Stimulated activated CD8-positive, alpha-beta memory T cell treated with anti-CD3 and anti-CD28 coated beads, Interleukin-15, amount 100 ng/mL, for 1 hour (primary cell): ENCODE data around the gene RGMA.
"Not testable (repeated sequence)": the region's sequence is repeated elsewhere in the genome, so short reads cannot be mapped to it uniquely, and the experiment has no call there.

Experiments
- DNase-seq: peaks from one replicate; pipeline ENCODE4 v3.0.0-alpha.2; 2020; ENCODE audit warnings: low read depth

The RGMA gene

DNA sequence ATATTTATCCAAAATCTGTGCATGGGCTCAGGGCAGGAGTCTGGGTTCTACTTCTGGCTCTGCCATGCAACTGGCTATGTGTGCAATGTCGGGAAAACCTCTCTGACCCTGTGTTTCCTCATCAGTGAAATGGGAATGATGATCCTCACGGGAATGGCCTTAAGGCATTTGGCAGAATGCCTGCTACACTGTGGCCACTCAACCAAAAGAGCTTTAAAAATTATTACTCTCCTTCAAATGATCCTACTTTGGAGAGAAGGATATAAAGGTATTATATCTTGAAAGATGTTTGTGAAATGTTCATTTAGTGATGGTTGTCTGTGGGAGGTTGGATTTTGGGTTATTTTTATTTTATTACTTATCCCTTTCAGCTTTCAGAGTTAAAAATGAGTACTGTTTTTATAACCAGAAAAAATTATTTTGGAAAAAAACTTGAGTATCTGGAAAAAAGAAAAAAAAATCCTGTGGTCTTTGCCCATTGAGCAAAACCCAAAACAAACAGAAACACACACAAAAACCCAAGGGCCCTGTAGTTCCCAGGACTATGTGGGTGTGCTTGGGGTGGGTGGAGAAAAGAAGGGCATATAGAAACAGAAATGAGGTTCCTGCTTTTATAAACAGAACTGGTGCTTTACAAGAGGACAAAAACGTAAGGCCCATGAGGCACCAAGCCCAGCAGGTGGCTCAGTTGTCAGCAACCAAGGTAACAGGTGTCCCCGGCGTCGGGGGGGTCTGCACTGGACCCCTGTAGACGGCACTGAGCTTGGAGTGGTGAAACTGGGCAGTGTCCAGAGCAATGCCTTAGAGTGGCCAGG lies 22.0 kb downstream of the RGMA start:
- no peak for DNase-seq

- DNase-seq = no peak
These were observed 22.8 kb downstream of the RGMA start for GRCh38 chr15:93066224-93066681.

- DNase-seq = no peak
These were observed 23.4 kb downstream of the RGMA start for GRCh38 chr15:93065641-93066045.

DNA sequence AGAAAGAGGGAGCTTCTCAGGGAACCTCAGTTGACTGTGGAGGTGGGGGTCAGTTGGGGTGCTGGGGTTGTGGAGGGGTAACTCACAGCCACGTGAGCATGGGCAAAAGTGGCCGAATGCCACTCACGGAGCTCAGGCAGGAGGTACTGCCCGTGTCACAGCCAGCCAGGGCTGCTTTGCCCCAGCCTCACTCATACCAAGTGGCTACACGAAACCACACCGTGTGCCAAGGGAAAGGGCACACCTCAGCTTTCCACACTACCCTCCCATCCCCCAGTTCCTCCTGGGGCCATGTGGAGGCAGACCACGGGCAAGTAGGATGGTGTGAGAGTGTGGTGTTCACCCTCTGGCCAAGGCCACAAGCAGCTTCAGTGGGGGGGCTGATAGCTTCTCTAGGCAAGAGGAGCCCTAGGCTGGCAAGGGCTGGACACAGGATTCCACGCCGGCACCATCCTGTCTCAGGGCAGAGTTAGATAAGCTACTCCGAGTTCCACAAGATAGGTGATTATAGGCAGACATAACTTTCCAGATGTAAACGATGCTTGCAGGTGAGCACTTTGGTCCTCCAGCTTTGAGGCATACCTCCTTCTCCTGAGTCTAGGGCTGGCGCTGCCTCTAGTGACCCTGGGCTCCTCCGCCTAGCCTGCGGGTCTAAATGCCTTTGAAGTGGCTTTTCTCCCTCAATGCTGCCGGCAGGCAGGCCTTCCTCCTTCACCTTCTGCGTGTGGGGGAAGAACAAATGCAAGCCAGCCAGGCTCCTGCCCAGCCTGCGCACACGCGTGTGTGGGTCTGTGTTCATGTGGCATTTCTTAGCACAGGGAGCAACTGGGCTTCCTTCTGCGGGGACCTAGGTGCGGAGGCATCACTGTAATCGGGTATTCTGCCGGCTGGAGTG lies 25.0 kb downstream of the RGMA start:
- DNase-seq = no peak

GRCh38 chr15:93063262-93063671 lies 25.7 kb downstream of the RGMA start:
- DNase-seq = no peak

DNA sequence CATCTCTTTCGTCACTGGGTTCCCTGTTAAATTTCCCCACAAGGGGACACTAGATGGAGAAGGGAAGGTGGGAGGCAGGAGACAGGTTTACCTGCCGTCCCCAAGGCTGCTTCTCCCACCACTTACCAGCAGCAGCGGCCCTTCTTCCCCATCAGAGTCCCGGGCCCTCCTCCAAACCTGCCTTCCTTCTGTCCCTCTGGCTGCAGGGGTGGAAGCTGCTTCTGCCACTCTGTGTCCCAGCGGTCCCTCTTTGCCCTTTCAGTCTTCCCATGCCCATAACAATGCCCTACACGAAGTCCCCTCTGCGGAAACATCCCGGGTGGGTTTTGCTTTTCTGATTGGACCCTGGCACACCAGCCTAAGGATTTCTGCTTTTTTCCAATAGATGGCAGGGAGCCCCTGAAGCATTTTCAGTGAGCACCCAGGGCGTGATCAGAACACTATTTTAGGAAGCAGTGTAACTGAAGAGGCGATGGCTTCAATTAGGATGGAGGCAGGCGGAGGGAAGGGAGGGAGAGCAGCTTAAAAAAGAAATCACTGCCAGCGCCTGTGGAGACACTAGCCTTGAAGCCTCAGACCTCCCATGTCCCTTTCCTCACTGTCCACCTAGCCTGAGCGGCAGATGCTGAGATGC lies 26.3 kb downstream of the RGMA start:
- not testable (repeated sequence) for DNase-seq

- no peak for DNase-seq
These were observed 28.4 kb downstream of the RGMA start for GRCh38 chr15:93060336-93061248.

DNA sequence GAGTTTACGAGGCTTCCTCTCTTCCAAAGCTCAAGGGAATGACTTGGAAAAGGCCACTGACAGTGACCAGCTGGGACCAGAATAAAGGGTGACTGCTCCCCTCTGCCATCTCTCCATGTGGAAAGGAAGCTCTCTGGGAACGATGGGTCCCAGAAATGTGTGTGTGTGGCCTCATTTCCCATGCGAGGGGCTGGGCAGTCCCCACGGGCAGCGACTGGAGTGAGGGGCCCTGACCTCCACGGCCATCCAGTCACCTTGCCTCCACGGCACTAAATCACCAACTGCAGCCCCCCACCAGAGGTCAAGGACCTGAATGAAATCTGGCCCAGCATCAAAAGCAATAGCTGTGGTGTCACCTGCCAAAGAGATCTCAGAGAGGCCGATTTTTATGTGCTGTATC lies 29.6 kb downstream of the RGMA start:
- no peak for DNase-seq

- no peak for DNase-seq
These were observed 30.0 kb downstream of the RGMA start for GRCh38 chr15:93058904-93059427.

- DNase-seq = no peak
These were observed 30.9 kb downstream of the RGMA start for GRCh38 chr15:93058128-93058527.

DNA sequence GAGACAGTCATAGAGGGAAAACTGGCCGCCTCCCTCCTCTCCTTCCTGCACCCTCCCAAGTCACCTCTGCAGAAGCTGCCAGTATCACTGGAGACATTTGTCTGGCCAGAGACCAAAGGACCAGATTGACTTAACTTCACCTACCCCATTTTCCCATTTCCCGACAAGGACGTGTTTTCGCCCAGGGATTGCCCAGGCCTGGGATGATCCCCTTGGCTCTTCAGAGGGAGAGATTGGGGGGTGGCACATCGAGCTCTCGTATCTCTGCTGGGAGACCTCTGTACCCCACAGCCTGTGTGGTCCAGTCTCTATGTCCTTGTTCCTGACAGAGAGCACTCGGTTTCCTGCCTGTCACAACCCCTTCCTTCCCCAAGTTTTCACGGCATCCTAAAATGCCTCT lies 31.4 kb downstream of the RGMA start:
- DNase-seq = no peak

DNA sequence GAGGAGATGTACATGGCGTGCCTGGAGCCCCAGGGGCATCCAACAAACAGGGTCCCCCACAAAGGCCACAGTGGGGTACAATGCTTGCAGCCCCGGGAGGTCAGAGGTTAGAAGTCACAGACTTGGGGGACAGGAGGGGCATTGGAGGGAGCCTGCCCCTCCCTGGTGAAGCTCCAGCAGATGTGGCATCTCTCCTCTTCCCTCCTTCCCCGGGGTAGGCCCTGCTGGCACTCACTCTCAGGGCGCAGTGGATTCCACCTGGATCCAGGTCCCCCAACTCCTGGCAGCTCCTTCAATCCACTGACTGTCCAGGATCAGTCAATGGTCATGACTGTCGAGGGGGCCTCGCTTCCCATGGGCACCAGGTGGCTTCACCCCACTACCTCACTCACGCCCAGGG lies 32.2 kb downstream of the RGMA start:
- no peak for DNase-seq

DNA sequence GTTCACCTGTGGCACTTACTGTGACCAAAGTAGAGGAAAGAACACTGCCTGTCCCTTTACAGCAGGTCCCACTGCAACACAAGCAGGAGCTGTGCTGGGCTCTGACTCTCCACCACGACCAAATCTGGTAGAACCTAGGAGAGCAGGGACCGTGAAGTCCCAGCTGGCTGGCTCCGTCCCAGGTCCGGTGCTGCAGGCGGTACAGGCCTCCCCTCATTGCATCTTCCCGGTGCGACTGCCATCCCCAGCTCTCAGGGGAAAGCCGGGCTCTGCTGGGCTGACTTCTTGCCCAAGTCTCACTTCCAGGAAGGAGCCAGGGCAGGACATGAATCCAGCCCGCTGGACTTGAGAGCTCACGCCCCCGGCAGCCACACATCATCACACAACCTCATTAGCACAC lies 33.8 kb downstream of the RGMA start:
- DNase-seq = no peak

GRCh38 chr15:93052090-93052879 lies 36.7 kb downstream of the RGMA start:
- no peak for DNase-seq

- no peak for DNase-seq
These were observed 37.5 kb downstream of the RGMA start for GRCh38 chr15:93051236-93052089.

DNA sequence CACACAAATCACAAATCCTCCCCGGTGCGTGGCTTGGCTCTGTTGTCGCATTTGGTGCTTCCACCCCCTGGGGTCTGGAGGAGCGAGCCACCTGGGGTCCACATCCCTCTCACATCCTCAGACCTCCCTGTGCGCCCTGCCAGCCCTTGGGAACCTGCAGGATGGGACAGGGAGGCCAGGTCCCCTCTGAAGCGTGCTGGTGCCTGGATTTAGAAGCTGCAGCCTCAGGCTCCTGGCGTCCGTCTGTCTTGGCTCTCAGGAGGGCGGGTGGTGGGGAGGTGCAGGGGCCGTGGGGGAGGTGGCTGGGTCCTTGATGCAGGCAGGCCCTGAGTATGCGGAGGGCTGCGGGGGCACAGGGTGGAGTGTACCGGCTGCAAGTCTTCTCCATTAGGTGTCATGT lies 38.4 kb downstream of the RGMA start:
- no peak for DNase-seq

DNA sequence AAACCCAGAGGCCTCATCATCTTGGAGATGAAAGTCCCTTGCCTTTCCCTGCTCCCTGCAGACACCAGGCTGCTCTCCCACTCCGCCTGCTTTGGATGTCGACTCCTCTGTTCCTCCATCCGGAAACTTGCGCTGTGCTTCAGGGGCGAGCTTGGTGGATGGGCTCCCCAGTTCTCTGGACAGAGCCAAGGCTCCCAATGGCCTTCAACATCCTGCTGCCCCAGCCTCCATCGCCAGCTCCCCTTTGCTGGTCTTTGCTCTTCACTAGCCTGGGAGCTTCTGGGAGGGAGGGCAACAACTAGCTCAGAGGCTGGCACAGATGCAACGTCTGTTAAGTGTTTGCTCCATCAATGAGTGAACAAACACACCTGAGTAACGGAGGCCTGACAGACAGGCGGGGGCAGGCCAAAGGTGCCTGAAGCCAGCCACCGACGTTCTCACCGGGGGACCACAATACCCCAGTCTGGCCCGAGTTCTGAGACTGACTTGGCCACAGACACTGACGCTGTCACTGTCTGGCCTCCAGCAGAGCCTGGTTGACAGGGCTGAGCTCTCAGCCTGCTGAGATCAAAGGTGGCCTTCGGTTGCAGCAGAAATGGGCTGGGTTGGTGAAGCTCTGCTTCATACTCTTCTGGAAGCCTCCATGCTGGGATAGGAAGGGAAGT lies 39.0 kb downstream of the RGMA start:
- no peak for DNase-seq

- DNase-seq = no peak
These were observed 39.8 kb downstream of the RGMA start for GRCh38 chr15:93049233-93049632.

GRCh38 chr15:93048759-93049161 lies 40.3 kb downstream of the RGMA start:
- DNase-seq = no peak
